Small intestine (tissue), 7 donors: ENCODE results near the gene NPDC1. TPM values are rescaled to one million over a fixed set of nuclear protein-coding genes. Genes with fewer than 3 reads are reported as not detected.

Experiments used
- DNase-seq, 2 donors: peaks; one replicate each; pipeline versions ENCODE4 v3.0.0 to v3.0.0-alpha.2; 2013
- FAIRE-seq: peaks from 2 replicates; lab custom pipeline; 2012; peaks lifted over from hg19 to GRCh38; lab: Jason Lieb, UNC
- H3K27ac ChIP-seq, 3 donors: one replicate each; pipeline ENCODE4 v1.5.1; 2013; ENCODE audit warnings: low read length in 2 of 3, mild to moderate bottlenecking in 2 of 3, control low read depth in 1 of 3, inconsistent platforms in 1 of 3, low read depth in 1 of 3, moderate library complexity in 1 of 3
- H3K27me3 ChIP-seq, 3 donors: one replicate each; pipeline ENCODE4 v1.6.1; 2013; ENCODE audit warnings: low read length in 3 of 3, inconsistent platforms in 1 of 3; ENCODE audit not compliant: control insufficient read depth in 3 of 3, insufficient read depth in 3 of 3
- H3K36me3 ChIP-seq, 3 donors: one replicate each; pipeline ENCODE4 v1.6.1; 2013; ENCODE audit warnings: low read length in 3 of 3, inconsistent platforms in 1 of 3, low read depth in 1 of 3, mild to moderate bottlenecking in 1 of 3, moderate library complexity in 1 of 3; ENCODE audit not compliant: control insufficient read depth in 3 of 3, insufficient read depth in 2 of 3
- H3K4me1 ChIP-seq, 3 donors: one replicate each; pipeline ENCODE4 v1.6.1; 2013; ENCODE audit warnings: low read length in 2 of 3, inconsistent platforms in 1 of 3, low read depth in 1 of 3, mild to moderate bottlenecking in 1 of 3, moderate library complexity in 1 of 3; ENCODE audit not compliant: control insufficient read depth in 3 of 3, insufficient read depth in 2 of 3
- H3K4me3 ChIP-seq, 3 donors: one replicate each; pipeline ENCODE4 v1.5.1; 2013; ENCODE audit warnings: low read length in 3 of 3, control low read depth in 1 of 3, inconsistent platforms in 1 of 3, low read depth in 1 of 3, mild to moderate bottlenecking in 1 of 3, moderate library complexity in 1 of 3
- H3K9me3 ChIP-seq, 2 donors: one replicate each; pipeline ENCODE4 v1.6.1; 2013; ENCODE audit warnings: low read depth in 1 of 2, low read length in 1 of 2; ENCODE audit not compliant: control insufficient read depth in 2 of 2, insufficient read depth in 1 of 2
- WGBS, 3 donors: extraction: QIAGEN DNeasy Blood & Tissue Kit; methylation state at CpG; one replicate each; pipeline ENCODE4 v1.1.7; 2013; 5-methylcytosine and 5-hydroxymethylcytosine counted together
- polyA plus RNA-seq, 4 donors: library from polyadenylated mRNA; stranded (reverse) in 3 of 4; unstranded in 1 of 4; fragments of 200-250 nt in 3 of 4; fragments of 120-200 nt in 1 of 4; gene quantifications; one replicate each; pipeline versions ENCODE4 v1.2.1 to v1.2.3, GENCODE V29; 2013
- donor health status: healthy with polysubstance abuse.
- donor health status: control.
- donor health status: control.
- donor health status: Bipolar disorder and iron deficiency.
- donor health status: healthy.

Gene NPDC1
- polyA plus RNA-seq, 4 donors, result 18.3 to 84.6 (median 33.7) TPM

DNA sequence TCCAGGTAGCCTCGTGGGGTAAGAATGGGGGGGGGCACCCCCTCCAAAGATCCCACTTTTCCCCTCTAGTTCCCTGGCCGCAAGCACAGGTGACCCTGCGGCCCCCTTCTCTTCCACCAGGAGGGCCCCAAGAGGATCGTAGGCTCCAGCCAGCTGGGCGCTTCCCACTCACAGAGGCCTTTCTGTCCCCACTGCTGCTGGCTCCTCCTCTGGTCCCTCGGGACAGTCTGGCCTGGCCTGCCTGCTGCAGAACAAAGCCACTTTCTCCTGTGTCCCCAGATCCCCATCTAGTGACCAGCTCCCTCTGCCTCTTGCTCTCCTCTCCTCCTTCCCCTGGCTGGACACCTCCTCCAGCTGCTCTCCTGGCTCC, 24.9 kb upstream of the NPDC1 start:
- Histone ChIP-seq H3K27ac (peak overlapping the region in 2 of 3 donors; percentile 27 to 77), H3K4me1 (peaks cover 0 to 42% (median 4%) of the 10 kb centered on the region in 3 donors), H3K4me3 (peak overlapping the region in 2 of 3 donors; percentile 42 to 44), H3K27me3 (peaks cover 0 to 6% (median 0%) of the 10 kb centered on the region in 3 donors), H3K9me3 (no peaks in the 10 kb centered on the region), H3K36me3 (peaks cover 0 to 6% (median 0%) of the 10 kb centered on the region in 3 donors)
- FAIRE-seq (no peak), DNase-seq (no peak)
- 13 to 20% (median 18%) methylated on average over 6 of the region's 6 CpGs for whole genome bisulfite sequencing, 3 donors

DNA sequence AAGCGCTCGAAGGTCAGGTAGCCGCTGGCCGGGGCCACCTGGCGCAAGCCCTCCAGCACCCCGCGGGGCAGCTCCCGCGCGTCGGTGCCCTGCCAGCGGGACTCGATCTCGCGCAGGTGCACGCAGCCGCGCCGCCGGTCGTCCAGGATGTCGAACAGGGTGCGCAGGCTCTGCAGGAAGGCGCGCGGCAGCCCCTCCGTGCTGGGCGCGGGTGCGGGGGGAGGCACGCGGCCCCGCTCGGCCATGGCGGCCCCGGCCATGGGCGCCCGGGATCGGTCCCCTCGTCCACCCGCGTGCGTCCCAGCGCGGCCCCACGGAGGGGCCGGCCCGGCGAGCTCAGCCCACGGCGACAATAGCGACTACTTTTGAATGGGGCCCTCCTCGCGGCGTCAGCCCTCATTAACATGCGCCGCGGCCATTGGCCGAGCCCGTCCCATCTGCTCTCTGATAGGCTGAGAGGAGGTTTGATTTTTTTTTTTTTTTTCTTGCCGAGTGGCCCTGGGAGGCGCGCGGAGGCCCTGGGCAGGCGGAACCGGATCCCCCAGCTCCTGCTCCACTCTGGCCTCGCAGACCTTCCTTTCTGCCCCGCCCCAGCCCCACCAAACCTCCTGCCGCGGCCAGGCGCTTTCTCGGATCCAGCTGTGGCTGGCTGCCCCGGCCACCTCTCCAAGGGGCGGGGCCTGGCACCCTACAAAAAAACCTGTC, 24.4 kb upstream of the NPDC1 start, which contains the start of gene SAPCD2:
SAPCD2 (minus strand) TSS at position 357 of the 705 bp plus-strand sequence; CDS start at position 260, 97 bp downstream.
- Histone ChIP-seq H3K27me3 (peaks cover 0 to 6% (median 0%) of the 10 kb centered on the region in 3 donors), H3K9me3 (no peaks in the 10 kb centered on the region), H3K4me3 (peak within 1 kb of the TSS; percentile 24 to 49 (median 42)), H3K36me3 (peaks cover 0 to 11% (median 0%) of the 10 kb centered on the region in 3 donors), H3K4me1 (peaks cover 0 to 42% (median 4%) of the 10 kb centered on the region in 3 donors), H3K27ac (peak within 1 kb of the TSS in 2 of 3 donors; percentile 27 to 77)
- WGBS, 3 donors, result 0 to 1% (median 1%) methylated on average over 40 to 74 of the region's 74 CpGs
- no peak for FAIRE-seq
- peak; percentile 91 to 95 for DNase-seq

DNA sequence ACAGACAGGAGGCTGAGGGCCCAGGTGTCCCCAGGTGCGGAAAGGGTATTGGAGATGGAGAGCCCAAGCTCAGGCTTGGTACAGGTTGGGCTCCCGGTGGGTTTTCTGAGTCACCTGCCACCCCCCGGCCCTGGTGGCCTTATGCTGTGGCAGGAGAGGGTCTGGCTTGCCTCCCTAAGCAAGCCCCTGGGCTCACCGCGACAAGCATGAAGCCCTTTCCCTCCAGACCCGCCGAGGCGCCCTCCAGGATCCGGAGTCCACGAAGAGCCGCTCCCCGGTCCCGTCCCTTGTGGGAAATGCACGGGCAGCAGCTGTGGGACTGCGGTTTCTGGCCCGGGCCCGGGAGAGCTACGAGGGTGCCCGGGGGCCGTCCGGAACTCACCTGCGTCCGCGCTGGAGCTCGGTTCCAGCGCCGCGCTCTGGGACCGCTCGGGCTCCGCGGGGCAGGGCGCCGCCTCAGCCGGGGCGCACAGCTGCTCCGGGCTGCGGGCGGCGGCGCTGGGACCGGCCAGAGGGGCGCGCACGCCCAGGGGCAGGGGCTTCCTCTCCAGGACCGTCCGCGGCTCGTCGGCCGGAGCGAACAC, 23.6 kb upstream of the NPDC1 start:
- 2 to 4% (median 3%) methylated on average over 38 to 52 of the region's 52 CpGs for WGBS, 3 donors
- Histone ChIP-seq H3K9me3 (no peaks in the 10 kb centered on the region), H3K4me1 (peaks cover 0 to 42% (median 4%) of the 10 kb centered on the region in 3 donors), H3K4me3 (peak overlapping the region in 2 of 3 donors; percentile 42 to 49), H3K36me3 (peaks cover 0 to 18% (median 0%) of the 10 kb centered on the region in 3 donors), H3K27me3 (peaks cover 0 to 6% (median 0%) of the 10 kb centered on the region in 3 donors), H3K27ac (no peak overlapping the region)
- no peak for FAIRE-seq
- peak in 1 of 2 donors; percentile 59 for DNase-seq

DNA sequence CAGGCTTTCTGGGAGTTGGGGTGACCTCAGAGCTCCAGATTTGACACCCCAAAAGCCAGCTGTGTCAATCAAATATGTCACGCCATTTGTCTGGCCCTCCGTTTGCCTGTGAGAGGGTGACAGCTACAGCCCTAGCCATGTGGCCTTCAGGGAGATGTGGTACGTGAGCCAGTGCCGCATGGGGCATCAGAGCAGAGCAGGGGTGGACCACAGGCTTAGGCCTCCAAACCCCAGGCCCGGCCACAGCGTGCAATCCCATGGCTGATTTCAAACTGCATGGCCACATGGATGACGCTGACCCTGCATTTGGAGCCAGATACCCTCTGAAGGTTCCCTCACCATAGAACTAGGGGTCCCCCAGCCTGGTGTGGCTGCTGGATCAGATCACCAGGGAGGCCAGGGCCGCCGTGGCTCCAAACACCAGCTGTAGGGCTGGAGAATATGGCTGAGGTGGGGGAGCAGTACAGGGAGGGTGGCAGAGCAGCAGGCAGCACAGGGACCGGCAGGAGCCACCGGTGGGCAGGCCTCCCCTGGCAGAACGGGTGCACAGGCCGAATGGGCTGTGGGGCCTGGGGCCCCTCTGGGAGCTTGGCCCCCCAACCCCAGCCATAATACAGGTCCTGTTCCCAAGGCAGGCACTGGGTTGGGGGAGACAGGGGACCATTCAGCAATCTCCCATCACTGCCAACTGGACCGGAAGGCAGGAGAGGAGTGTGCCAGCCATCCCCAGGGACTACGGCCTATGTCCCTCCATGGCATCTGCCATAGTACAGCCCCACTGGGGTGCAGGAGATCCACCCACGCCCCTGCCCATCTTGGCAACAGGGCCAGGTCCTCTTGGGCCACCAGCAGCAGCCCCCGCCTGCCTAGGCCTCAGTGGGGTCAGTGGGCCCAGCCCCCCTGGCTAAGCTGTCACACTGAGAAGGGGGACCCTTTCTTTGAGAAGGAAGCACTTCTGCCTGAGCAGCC, 22.8 kb upstream of the NPDC1 start:
- H3K36me3 ChIP-seq, result peaks cover 0 to 25% (median 0%) of the 10 kb centered on the region in 3 donors
- 76 to 87% (median 78%) methylated on average over 15 to 17 of the region's 17 CpGs for WGBS, 3 donors
- DNase-seq (no peak), FAIRE-seq (no peak)
- no peaks in the 10 kb centered on the region for H3K9me3 ChIP-seq
- peaks cover 0 to 37% (median 4%) of the 10 kb centered on the region in 3 donors for H3K4me1 ChIP-seq
- peaks cover 0 to 6% (median 0%) of the 10 kb centered on the region in 3 donors for H3K27me3 ChIP-seq
- H3K27ac ChIP-seq, result no peak overlapping the region
- H3K4me3 ChIP-seq, result peak overlapping the region in 1 of 3 donors; percentile 49

DNA sequence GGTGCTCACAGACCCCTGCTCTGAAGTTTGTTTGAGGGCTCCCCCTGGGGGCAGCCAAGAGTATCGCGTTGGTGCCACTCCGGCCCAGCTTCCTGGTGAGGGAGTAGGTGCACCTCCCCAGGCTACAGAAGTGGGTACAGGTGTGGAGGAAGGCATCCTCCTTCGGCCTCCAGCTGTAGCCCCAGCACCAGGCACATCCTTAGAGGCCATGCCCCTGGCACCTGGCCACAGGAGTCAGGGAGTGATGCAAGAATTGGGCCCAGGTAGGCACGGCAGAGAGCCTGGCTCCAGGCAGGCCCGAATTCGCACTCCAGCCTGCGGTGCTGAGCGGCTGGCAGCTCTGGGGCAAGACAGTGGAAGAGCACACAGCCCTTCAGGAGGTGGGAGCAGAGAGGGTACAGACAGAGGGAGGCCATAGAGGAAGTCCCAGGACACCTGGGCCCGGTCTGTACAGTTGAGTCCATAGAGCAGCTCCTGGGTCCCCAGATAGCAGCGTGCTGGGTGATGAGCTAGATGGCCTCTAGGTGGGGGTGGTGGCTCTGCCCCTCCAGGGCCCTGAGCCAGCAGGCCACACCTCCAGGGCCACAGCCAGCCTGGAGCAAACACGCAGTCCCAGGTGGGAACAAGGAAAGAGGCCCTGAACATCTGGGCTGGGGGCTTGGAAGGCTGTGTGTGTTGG, 22.0 kb upstream of the NPDC1 start:
- 30 to 49% (median 38%) methylated on average over 12 of the region's 12 CpGs for WGBS, 3 donors
- peak; percentile 90 to 93 for DNase-seq
- Histone ChIP-seq H3K36me3 (peaks cover 0 to 29% (median 0%) of the 10 kb centered on the region in 3 donors), H3K27ac (peak overlapping the region in 2 of 3 donors; percentile 47 to 52), H3K4me1 (peaks cover 0 to 29% (median 0%) of the 10 kb centered on the region in 3 donors), H3K27me3 (peaks cover 0 to 6% (median 0%) of the 10 kb centered on the region in 3 donors), H3K9me3 (no peaks in the 10 kb centered on the region), H3K4me3 (no peak overlapping the region)
- no peak for FAIRE-seq

DNA sequence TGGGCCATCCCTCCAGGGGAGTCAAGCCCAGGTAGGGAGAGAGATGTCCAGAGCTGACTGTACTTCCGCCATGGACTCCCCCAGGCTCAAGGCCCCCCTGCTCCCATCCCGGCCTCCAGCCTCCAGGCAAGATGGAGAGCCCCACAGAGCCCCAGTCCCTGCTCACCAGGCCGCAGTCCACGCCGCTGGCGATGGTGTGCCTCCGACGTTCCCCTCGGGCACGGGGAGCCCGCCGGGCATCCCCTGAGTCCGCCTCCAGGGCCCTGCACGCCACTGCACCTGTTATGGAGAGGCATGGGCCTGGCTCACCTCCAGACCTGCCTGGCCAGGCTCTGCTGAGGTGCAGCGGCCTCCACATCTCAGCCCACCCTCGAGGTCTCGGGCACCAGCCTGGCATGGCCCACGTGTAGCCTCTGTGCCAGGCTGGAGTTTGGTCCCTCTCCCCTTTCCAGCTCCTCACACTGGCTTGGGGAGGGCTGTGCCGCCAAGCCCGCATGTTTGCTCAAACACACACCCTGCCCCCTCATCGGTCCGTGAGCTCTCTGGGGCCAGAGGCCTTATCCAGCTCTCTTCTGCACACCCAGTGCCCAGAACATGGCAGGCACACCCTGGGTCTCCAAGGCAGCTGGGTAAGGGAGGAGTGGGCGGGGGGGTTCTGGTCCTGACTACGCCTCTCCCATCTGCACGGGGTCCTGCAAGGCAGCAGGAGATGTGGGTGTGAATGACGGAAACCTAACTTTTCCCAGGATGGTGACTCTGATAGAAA, 20.3 kb upstream of the NPDC1 start:
- DNase-seq, result no peak
- Histone ChIP-seq H3K36me3 (peaks cover 0 to 32% (median 0%) of the 10 kb centered on the region in 3 donors), H3K4me1 (peaks cover 0 to 27% (median 0%) of the 10 kb centered on the region in 3 donors), H3K27ac (no peak overlapping the region), H3K27me3 (peaks cover 0 to 6% (median 0%) of the 10 kb centered on the region in 3 donors), H3K9me3 (no peaks in the 10 kb centered on the region), H3K4me3 (no peak overlapping the region)
- no peak for FAIRE-seq
- WGBS, 3 donors, result 81 to 89% (median 88%) methylated on average over 24 to 26 of the region's 26 CpGs

DNA sequence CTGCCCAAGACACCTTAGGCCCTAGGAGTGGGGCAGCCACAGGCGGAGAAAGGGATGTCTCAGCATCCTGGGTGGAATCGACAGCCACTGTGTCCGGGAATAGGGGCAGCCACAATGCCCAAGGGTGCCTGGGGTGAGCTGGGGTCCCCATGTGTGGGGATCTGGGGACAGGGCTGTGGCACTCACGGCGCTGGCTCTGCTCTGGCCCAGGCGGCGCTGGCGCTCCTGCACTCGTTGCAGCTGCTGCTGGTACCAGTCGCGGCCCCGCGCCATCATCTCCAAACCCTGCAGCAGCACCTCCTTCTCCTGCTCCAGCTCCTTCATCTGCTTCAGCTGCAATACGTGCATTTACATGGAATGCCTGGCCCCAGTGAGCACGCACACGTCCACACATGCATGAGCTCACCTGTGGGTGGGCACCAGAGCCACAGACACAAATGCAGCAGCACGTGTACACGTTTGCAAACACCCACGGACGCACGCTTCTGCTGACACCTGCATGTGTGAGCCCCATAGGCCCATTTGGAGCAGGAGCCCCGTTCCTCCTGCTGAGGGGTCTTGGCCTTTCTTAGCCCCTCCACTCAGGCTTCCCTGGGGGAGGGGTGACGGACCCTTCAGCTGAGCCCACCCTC, 19.5 kb upstream of the NPDC1 start:
- no peak for FAIRE-seq
- Histone ChIP-seq H3K9me3 (no peaks in the 10 kb centered on the region), H3K27me3 (peaks cover 0 to 6% (median 0%) of the 10 kb centered on the region in 3 donors), H3K4me3 (no peak overlapping the region), H3K4me1 (peaks cover 0 to 20% (median 0%) of the 10 kb centered on the region in 3 donors), H3K36me3 (peaks cover 0 to 32% (median 0%) of the 10 kb centered on the region in 3 donors), H3K27ac (no peak overlapping the region)
- no peak for DNase-seq
- 93 to 95% (median 93%) methylated on average over 15 to 23 of the region's 23 CpGs for WGBS, 3 donors
